H9 (cell line): Measurements from ENCODE around the gene SCGN. TPM values are rescaled to one million over a fixed set of nuclear protein-coding genes. Genes with fewer than 3 reads are reported as not detected.

Experiments
- DNase-seq: peaks from one replicate; pipeline ENCODE4 v3.0.0-alpha.2; 2017
- H2AFZ ChIP-seq: one replicate; pipeline ENCODE4 v1.6.1; 2013; ENCODE audit warnings: mild to moderate bottlenecking, low read length, control low read depth, moderate library complexity
- H2AK5ac ChIP-seq: 2 replicates; pipeline ENCODE4 v1.6.1; 2013; ENCODE audit warnings: low read length, control low read depth, mixed read lengths; ENCODE audit not compliant: insufficient read length
- H2BK120ac ChIP-seq: one replicate; pipeline ENCODE4 v1.6.1; 2013; ENCODE audit warnings: low read depth, mild to moderate bottlenecking, low read length, control low read depth, inconsistent platforms; ENCODE audit not compliant: poor library complexity, severe bottlenecking
- H2BK12ac ChIP-seq: 2 replicates; pipeline ENCODE4 v1.6.1; 2013; ENCODE audit warnings: low read length, control low read depth, mixed read lengths, low read depth; ENCODE audit not compliant: insufficient read length
- H2BK15ac ChIP-seq: 2 replicates; pipeline ENCODE4 v1.6.1; 2013; ENCODE audit warnings: low read depth, low read length, control low read depth
- H2BK20ac ChIP-seq: one replicate; pipeline ENCODE4 v1.6.1; 2013; ENCODE audit warnings: low read depth, mild to moderate bottlenecking, low read length, control low read depth, inconsistent platforms; ENCODE audit not compliant: poor library complexity, severe bottlenecking
- H2BK5ac ChIP-seq: 2 replicates; pipeline ENCODE4 v1.6.1; 2013; ENCODE audit warnings: low read length, control low read depth, mixed read lengths; ENCODE audit not compliant: insufficient read length
- H3K14ac ChIP-seq: 2 replicates; pipeline ENCODE4 v1.6.1; 2013; ENCODE audit warnings: low read length, control low read depth; ENCODE audit not compliant: insufficient read depth
- H3K18ac ChIP-seq: 2 replicates; pipeline ENCODE4 v1.6.1; 2013; ENCODE audit warnings: low read depth, mild to moderate bottlenecking, mixed read lengths, low read length, control low read depth; ENCODE audit not compliant: insufficient read length
- H3K23ac ChIP-seq: 2 replicates; pipeline ENCODE4 v1.6.1; 2013; ENCODE audit warnings: low read length, control low read depth, mixed read lengths, low read depth; ENCODE audit not compliant: insufficient read length
- H3K23me2 ChIP-seq: 2 replicates; pipeline ENCODE4 v1.6.1; 2013; ENCODE audit warnings: low read depth, mild to moderate bottlenecking, mixed read lengths, low read length, control low read depth; ENCODE audit not compliant: insufficient read length, poor library complexity, severe bottlenecking
- H3K27ac ChIP-seq: 2 replicates; pipeline ENCODE4 v1.5.1; 2013; ENCODE audit warnings: low read length, control low read depth, mixed read lengths, low read depth; ENCODE audit not compliant: insufficient read length
- H3K27me3 ChIP-seq: 2 replicates; pipeline ENCODE4 v1.6.1; 2013; ENCODE audit warnings: low read length, control low read depth, inconsistent platforms; ENCODE audit not compliant: insufficient read depth
- H3K4ac ChIP-seq: 2 replicates; pipeline ENCODE4 v1.6.1; 2013; ENCODE audit warnings: low read depth, mild to moderate bottlenecking, control low read depth, inconsistent platforms, low read length, moderate library complexity
- H3K4me1 ChIP-seq: 2 replicates; pipeline ENCODE4 v1.6.1; 2013; ENCODE audit warnings: low read length, control low read depth, inconsistent platforms; ENCODE audit not compliant: insufficient read depth
- H3K4me2 ChIP-seq: 2 replicates; pipeline ENCODE4 v1.6.1; 2013; ENCODE audit warnings: low read length, control low read depth, mixed read lengths; ENCODE audit not compliant: insufficient read length, insufficient read depth
- H3K56ac ChIP-seq: 2 replicates; pipeline ENCODE4 v1.6.1; 2013; ENCODE audit warnings: low read depth, mild to moderate bottlenecking, mixed read lengths, low read length, control low read depth; ENCODE audit not compliant: insufficient read length
- H3K79me1 ChIP-seq: 2 replicates; pipeline ENCODE4 v1.6.1; 2013; ENCODE audit warnings: low read depth, mild to moderate bottlenecking, moderate library complexity, low read length, control low read depth, inconsistent platforms; ENCODE audit not compliant: insufficient read depth, poor library complexity, severe bottlenecking
- H3K79me2 ChIP-seq: 2 replicates; pipeline ENCODE4 v1.6.1; 2013; ENCODE audit warnings: low read length, control low read depth, inconsistent platforms; ENCODE audit not compliant: insufficient read depth
- H3K9ac ChIP-seq: 2 replicates; pipeline ENCODE4 v1.6.1; 2013; ENCODE audit warnings: low read length, control low read depth, mixed read lengths; ENCODE audit not compliant: insufficient read length; ENCODE audit errors: extremely low read depth
- H3K9me3 ChIP-seq: one replicate; pipeline ENCODE4 v1.6.1; 2013; ENCODE audit warnings: low read depth, low read length, inconsistent platforms; ENCODE audit not compliant: control insufficient read depth
- H3T11ph ChIP-seq: one replicate; pipeline ENCODE4 v1.6.1; 2013; ENCODE audit warnings: mild to moderate bottlenecking, low read length, control low read depth, inconsistent platforms
- H4K20me1 ChIP-seq: one replicate; pipeline ENCODE4 v1.6.1; 2013; ENCODE audit not compliant: control insufficient read depth, insufficient read length, insufficient read depth
- H4K5ac ChIP-seq: 2 replicates; pipeline ENCODE4 v1.6.1; 2013; ENCODE audit warnings: low read depth, mild to moderate bottlenecking, mixed read lengths, low read length, control low read depth; ENCODE audit not compliant: insufficient read length
- H4K8ac ChIP-seq: replicated peaks from 2 replicates; pipeline ENCODE4 v1.6.1; 2013; ENCODE audit warnings: low read length, control low read depth, mixed read lengths, low read depth; ENCODE audit not compliant: insufficient read length
- H4K91ac ChIP-seq: 2 replicates; pipeline ENCODE4 v1.6.1; 2013; ENCODE audit warnings: low read depth, mild to moderate bottlenecking, moderate library complexity, mixed read lengths, low read length, control low read depth; ENCODE audit not compliant: insufficient read length
- H3K27ac Mint-ChIP-seq, 3 experiments: 2 replicates in 2 of 3; 3 replicates in 1 of 3; pipeline ENCODE4 v1.8.0; 2020 to 2021; ENCODE audit warnings: mixed read lengths in 3 of 3, mild to moderate bottlenecking in 1 of 3, moderate library complexity in 1 of 3
- H3K27me3 Mint-ChIP-seq: 2 replicates; pipeline ENCODE4 v1.8.0; 2021; ENCODE audit warnings: low read depth, mild to moderate bottlenecking, moderate library complexity, mixed read lengths
- H3K36me3 Mint-ChIP-seq, 3 experiments: 2 replicates in 2 of 3; 3 replicates in 1 of 3; pipeline ENCODE4 v1.8.0; 2020 to 2021; ENCODE audit warnings: low read depth in 3 of 3, mixed read lengths in 3 of 3; ENCODE audit not compliant: insufficient read depth in 1 of 3
- H3K4me1 Mint-ChIP-seq, 2 experiments: 2 replicates each; pipeline ENCODE4 v1.8.0; 2020; ENCODE audit warnings: mixed read lengths in 2 of 2
- H3K4me3 Mint-ChIP-seq, 2 experiments: 2 replicates in 1 of 2; 3 replicates in 1 of 2; pipeline ENCODE4 v1.8.0; 2020 to 2021; ENCODE audit warnings: mild to moderate bottlenecking in 2 of 2, mixed read lengths in 2 of 2, moderate library complexity in 1 of 2
- H3K9me3 Mint-ChIP-seq, 2 experiments: 2 replicates in 1 of 2; 3 replicates in 1 of 2; pipeline ENCODE4 v1.8.0; 2020; ENCODE audit warnings: mild to moderate bottlenecking in 2 of 2, mixed read lengths in 2 of 2, moderate library complexity in 1 of 2
- CTCF ChIP-seq: fragments of 200-600 bp; sonication (generic); conservative IDR thresholded peaks from 3 replicates; pipeline ENCODE4 v1.8.0; 2021; ENCODE audit warnings: antibody characterized with exemption, mild to moderate bottlenecking
- WGBS: extraction: QIAGEN DNeasy Blood & Tissue Kit; methylation state at CpG from one replicate; pipeline ENCODE4 v1.1.7; 2013; ENCODE audit warnings: missing lambda C conversion rate, low lambda C conversion rate, mixed read lengths; ENCODE audit not compliant: insufficient read length; ENCODE audit errors: extremely low coverage; 5-methylcytosine and 5-hydroxymethylcytosine counted together
- total RNA-seq: library from RNA; stranded (reverse); gene quantifications from 2 replicates; pipeline ENCODE4 v1.2.1, GENCODE V29; 2021

The SCGN gene
- total RNA-seq, 1 experiment from 2014 or later: not detected

- H3K9me3 ChIP-seq: no peaks in the 10 kb centered on the region
- H3K4me1 ChIP-seq: no peaks in the 10 kb centered on the region
- H4K20me1 ChIP-seq: no peaks in the 10 kb centered on the region
- no peak overlapping the region for H4K8ac ChIP-seq
- no peak overlapping the region for H2AK5ac ChIP-seq
- no peak overlapping the region for H3K23ac ChIP-seq
- H3K9ac ChIP-seq: no peak overlapping the region
- Mint-ChIP-seq H3K27ac (no peak overlapping the region), H3K36me3 (no peaks in the 10 kb centered on the region), H3K4me3 (no peak overlapping the region), H3K9me3 (no peaks in the 10 kb centered on the region), H3K4me1 (peaks cover 5 to 11% of the 10 kb centered on the region in 2 experiments), H3K27me3 (peaks cover 50% of the 10 kb centered on the region)
- no peaks in the 10 kb centered on the region for H3K23me2 ChIP-seq
- no peak overlapping the region for H3K14ac ChIP-seq
- H3K79me1 ChIP-seq: no peaks in the 10 kb centered on the region
- no peak overlapping the region for H2BK120ac ChIP-seq
- H2BK20ac ChIP-seq: no peak overlapping the region
- H3K56ac ChIP-seq: no peak overlapping the region
- no peak overlapping the region for H3K4ac ChIP-seq
- H3K18ac ChIP-seq: no peak overlapping the region
- no peak overlapping the region for H2BK15ac ChIP-seq
- no peak overlapping the region for H2BK12ac ChIP-seq
- H4K91ac ChIP-seq: no peak overlapping the region
- H4K5ac ChIP-seq: no peak overlapping the region
- H3T11ph ChIP-seq: no peak overlapping the region
- WGBS: no CpG with 5 or more reads among the region's 4 CpGs
- H2BK5ac ChIP-seq: no peak overlapping the region
- no peak overlapping the region for H3K27ac ChIP-seq
- H3K27me3 ChIP-seq: no peaks in the 10 kb centered on the region
- no peak overlapping the region for H3K4me2 ChIP-seq
- DNase-seq: no peak
- H2AFZ ChIP-seq: no peak overlapping the region
- TF ChIP-seq CTCF: no peak
- H3K79me2 ChIP-seq: no peaks in the 10 kb centered on the region
These were observed 11.1 kb upstream of the SCGN start for GRCh38 chr6:25640891-25641290.
